Measurements from ENCODE around the gene SLC1A7.

GRCh38 chr1:53145051-53145600, 2.7 kb upstream of the SLC1A7 start:
- TF ChIP-seq POLR2A (IDR thresholded peaks at IDR 0.05; ENCODE audit: low read depth, low read length) (no peak), POLR2AphosphoS5 (IDR thresholded peaks at IDR 0.05; ENCODE audit: low read depth, low read length) (no peak)
